Measurements from ENCODE around the gene LRFN2.

LRFN2 gene

DNA sequence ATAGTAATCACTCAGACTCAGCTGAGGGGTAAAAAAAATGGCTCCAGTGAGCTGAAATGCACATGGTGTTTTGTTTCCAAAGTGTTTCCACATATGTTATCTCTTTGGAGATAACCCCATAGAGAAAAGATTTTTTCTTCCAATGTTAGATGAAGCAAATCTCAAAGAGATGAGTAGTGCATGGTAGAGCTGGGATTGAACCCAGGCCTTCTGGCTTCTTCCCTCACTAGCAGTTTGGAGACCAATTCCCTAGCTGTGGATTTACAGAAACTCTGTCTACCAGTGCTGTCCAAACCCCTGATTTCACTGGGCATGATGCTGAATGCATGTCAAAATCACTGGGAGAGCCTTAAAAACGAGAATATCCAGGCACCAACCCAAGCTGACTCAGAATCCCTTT is 165.1 kb downstream of the LRFN2 start:
- DNase-seq (ENCODE audit: low spot score), result no peak

DNA sequence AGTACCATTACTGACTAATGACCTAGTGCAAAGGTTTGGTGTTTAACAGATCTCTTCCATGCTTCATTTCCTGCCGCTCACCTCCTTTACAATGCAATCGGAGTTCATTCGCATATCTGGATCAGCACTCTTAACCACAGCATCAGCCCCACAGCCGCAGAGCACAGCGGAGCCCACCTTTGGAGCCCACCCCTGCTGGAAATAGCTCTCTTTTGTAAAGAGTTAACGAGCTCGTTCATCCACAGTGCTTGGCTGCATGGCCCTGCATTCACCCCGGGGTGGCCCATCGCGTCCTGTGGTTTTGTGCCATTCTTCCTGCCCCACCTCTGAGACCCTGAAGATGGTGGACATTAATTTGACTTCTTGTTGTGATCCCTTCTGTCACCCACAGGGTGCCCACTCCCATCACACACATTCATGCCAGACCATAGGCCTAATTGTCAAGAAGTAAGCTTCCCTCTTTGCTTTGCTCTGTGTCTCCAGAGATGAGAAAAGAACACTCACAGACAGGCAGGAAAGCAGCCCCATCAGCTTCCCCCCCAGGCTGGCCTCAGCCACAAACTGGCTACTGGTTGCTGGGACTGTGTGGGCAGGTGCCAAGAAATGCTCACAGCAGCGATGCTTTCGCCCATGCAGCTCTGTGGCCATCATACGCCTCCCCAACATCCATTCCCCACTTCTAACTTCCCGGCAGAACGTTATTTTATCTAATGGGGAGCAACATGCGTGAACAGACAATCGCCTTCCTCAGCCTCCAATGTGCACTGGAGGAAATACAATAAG is 167.0 kb downstream of the LRFN2 start:
- TF ChIP-seq, protein P1, sequence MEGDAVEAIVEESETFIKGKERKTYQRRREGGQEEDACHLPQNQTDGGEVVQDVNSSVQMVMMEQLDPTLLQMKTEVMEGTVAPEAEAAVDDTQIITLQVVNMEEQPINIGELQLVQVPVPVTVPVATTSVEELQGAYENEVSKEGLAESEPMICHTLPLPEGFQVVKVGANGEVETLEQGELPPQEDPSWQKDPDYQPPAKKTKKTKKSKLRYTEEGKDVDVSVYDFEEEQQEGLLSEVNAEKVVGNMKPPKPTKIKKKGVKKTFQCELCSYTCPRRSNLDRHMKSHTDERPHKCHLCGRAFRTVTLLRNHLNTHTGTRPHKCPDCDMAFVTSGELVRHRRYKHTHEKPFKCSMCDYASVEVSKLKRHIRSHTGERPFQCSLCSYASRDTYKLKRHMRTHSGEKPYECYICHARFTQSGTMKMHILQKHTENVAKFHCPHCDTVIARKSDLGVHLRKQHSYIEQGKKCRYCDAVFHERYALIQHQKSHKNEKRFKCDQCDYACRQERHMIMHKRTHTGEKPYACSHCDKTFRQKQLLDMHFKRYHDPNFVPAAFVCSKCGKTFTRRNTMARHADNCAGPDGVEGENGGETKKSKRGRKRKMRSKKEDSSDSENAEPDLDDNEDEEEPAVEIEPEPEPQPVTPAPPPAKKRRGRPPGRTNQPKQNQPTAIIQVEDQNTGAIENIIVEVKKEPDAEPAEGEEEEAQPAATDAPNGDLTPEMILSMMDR (IDR thresholded peaks at IDR 0.05; ENCODE audit: extremely low read depth, missing control alignments), result no peak
- no peak for DNase-seq (ENCODE audit: low spot score)

More for the DNA sequence above, 165.1 kb downstream of the LRFN2 start:
- TF ChIP-seq, protein P1 (IDR thresholded peaks at IDR 0.05; ENCODE audit: extremely low read depth, missing control alignments), result no peak

DNA sequence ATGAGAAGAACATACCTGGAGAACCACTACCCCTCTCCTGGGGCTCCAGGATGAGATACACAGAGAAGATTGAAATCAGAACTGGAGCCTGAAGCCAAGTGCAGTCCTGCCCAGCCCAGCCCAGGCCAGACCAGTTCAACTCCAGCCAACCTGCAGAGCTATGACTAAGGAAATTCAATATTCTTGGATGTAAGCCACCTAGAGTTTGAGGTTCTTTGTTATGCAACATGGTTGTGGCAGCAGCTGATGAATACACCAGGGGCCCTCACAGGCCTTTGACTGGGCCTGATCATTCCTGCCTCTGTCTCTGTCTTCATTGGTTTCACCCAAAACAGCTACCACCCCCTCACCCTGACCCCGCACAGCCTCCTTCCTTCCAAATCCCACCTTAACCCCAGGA is 167.8 kb downstream of the LRFN2 start:
- DNase-seq (ENCODE audit: low spot score), result no peak

DNA sequence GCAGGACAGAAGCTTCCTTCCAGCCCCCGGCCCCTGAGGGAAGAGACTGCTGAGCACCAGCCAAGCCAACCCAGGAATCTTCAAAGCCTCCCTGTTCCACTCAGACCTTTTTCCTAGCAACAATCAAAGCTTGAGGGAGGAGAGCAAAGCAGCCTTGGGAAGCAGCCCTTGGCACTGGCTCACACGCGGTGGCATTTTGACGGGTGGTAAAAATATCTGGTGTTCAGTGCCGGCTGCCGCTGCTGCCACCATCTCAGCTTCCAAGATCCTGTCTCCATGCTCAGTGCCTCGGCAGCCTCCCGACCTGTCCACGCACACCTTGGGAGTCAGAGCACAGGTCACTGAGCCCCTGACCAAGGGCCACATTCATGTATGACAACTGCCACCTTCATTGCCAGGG is 170.1 kb downstream of the LRFN2 start:
- no peak for DNase-seq (ENCODE audit: low spot score)
- TF ChIP-seq, protein P1 (IDR thresholded peaks at IDR 0.05; ENCODE audit: extremely low read depth, missing control alignments), result no peak

More for the DNA sequence above, 167.8 kb downstream of the LRFN2 start:
- TF ChIP-seq, protein P1 (IDR thresholded peaks at IDR 0.05; ENCODE audit: extremely low read depth, missing control alignments), result no peak

DNA sequence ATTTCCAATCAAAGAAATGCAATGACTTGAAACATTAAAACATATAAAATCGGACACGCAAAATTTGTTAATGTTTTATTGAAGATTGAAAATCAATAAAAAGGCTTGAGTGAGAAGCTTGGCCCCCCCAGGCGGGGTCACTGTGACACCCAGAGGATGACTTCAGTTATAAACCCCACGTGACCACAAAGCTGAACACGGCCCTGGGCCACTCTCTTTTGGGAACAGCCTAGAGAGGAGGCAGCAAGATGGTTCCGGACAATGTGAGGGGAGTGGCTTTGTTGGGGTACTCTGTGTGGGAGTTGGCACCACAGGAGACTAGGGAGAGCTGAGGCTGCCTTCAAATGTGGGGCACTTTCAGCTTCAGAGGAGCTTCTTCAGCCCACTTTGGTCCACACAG is 172.5 kb downstream of the LRFN2 start:
- TF ChIP-seq, protein P1 (IDR thresholded peaks at IDR 0.05; ENCODE audit: extremely low read depth, missing control alignments), result no peak
- no peak for DNase-seq (ENCODE audit: low spot score)

DNA sequence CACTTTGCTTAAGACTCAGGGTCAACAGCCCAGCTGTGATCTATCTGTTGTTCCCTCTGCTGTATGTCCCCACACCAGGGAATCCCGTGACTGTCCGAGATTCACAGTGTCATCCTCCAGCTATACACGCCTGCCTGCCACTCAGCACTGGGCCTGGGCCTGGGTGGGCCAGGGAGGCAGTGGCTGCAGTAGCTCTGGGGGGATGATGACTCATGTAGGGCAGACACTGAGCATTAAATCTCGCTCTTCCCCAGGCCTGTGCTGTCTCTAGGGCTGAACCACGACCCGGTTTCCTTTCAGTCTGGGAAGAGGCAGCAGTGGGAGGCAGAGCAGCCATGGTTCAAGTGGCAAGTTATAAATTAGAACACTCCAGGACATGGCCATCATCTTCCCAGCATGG is 173.9 kb downstream of the LRFN2 start:
- DNase-seq (ENCODE audit: low spot score), result no peak

DNA sequence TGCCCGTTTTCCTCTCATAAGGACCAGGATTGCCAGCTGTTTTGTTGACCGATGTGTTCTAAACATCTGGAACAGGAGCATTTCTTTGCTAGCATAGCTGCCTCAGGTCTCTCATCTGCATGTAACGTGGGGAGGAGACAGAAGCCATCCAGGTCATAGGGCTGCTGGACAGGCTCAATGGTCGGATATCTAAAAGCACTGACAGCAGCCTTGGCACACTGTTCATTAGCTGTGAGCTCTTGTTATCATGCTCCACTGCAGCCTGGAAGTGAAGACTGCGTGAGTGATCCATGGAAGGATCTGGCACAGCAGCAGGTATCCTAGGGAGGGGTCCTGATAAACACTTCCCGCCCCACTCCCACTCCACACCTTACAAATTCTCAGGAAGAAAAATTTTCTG is 175.3 kb downstream of the LRFN2 start:
- TF ChIP-seq, protein P1 (IDR thresholded peaks at IDR 0.05; ENCODE audit: extremely low read depth, missing control alignments), result no peak
- DNase-seq (ENCODE audit: low spot score), result no peak

More for the DNA sequence above, 173.9 kb downstream of the LRFN2 start:
- TF ChIP-seq, protein P1 (IDR thresholded peaks at IDR 0.05; ENCODE audit: extremely low read depth, missing control alignments), result no peak

Measured in GM20000 (cell line).